ENCODE results near the gene STK35.
"Not testable (repeated sequence)": the region's sequence is repeated elsewhere in the genome, so short reads cannot be mapped to it uniquely, and the experiment has no call there.

The STK35 gene

DNA sequence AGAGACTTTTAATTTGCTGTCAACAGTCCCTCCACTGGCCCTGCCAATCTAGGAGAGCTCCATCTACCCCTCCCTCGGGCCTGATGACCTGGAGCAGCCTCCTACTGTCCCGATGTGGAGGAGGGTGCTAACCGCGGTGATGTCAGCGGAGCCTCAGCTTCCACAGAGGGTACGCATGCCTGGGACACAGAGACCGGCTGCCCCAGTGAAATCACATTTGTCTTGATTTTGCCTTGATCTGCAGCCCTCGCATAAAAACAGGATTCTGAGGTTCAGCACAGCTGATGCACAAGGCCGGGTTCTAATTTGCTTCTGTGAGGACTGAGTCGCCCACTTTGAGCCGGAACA is 77.6 kb downstream of the STK35 start:
- H3K4me1 Mint-ChIP-seq (ENCODE audit: low read depth in 2 of 2) = no peaks in the 10 kb centered on the region
- H3K27ac Mint-ChIP-seq = no peak overlapping the region
- H3K27me3 Mint-ChIP-seq = peaks cover 5 to 84% of the 10 kb centered on the region in 2 donors
- no peak for ATAC-seq (replicated peaks)
- H3K4me3 Mint-ChIP-seq = no peak overlapping the region
- DNase-seq = no peak
- H3K36me3 Mint-ChIP-seq (ENCODE audit: insufficient read depth) = no peaks in the 10 kb centered on the region
- no peaks in the 10 kb centered on the region for H3K9me3 Mint-ChIP-seq

DNA sequence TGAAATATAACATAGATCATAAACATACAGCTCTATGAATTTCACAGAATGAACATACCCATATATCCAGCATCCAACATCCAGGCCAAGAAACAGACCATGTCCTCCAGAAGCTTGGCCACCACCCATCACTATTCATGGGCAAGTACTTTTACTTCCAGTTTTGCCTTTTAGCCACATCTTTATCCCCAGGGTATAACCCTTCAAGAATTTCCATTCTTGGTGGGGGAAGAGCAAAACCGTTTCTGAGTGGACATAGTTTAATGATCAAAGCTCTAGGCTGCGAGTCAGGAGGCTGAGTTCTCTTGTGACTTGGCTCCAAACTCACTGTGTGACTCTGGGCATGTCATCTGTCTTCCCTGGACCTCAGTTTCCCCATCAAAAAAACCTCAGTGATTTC is 78.3 kb downstream of the STK35 start:
- DNase-seq (no peak), ATAC-seq (replicated peaks) (no peak)
- H3K4me3 Mint-ChIP-seq = no peak overlapping the region
- no peaks in the 10 kb centered on the region for H3K9me3 Mint-ChIP-seq
- peaks cover 0 to 76% of the 10 kb centered on the region in 2 donors for H3K27me3 Mint-ChIP-seq
- H3K4me1 Mint-ChIP-seq (ENCODE audit: low read depth in 2 of 2) = no peaks in the 10 kb centered on the region
- H3K27ac Mint-ChIP-seq = no peak overlapping the region
- no peaks in the 10 kb centered on the region for H3K36me3 Mint-ChIP-seq (ENCODE audit: insufficient read depth)

- Mint-ChIP-seq H3K4me1 (ENCODE audit: low read depth in 2 of 2) (no peaks in the 10 kb centered on the region), H3K36me3 (ENCODE audit: insufficient read depth) (no peaks in the 10 kb centered on the region), H3K9me3 (no peaks in the 10 kb centered on the region), H3K27me3 (peaks cover 0 to 47% of the 10 kb centered on the region in 2 donors), H3K4me3 (no peak overlapping the region), H3K27ac (no peak overlapping the region)
- ATAC-seq (replicated peaks) (no peak), DNase-seq (no peak)
Observed at GRCh38 chr20:2183381-2183780, 81.8 kb downstream of the STK35 start.

DNA sequence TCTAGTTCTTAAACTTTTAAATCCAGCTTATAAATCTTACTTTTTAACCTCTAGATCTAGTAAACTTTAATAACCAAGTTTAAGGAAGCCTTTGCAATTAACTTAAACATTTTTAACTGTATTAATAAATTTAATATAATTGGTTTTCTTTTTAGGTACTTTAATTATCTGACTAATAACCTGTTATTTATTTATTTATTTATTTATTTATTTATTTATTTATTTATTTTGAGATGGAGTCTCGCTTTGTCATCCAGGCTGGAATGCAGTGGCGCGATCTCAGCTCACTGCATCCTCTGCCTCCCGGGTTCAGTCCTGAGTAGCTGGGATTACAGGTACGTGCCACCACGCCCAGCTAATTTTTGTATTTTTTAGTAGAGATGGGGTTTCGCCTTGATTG is 83.3 kb downstream of the STK35 start:
- H3K27ac Mint-ChIP-seq; DNase-seq; ATAC-seq (replicated peaks); H3K4me3 Mint-ChIP-seq; H3K36me3 Mint-ChIP-seq (ENCODE audit: insufficient read depth); H3K4me1 Mint-ChIP-seq (ENCODE audit: low read depth in 2 of 2); H3K9me3 Mint-ChIP-seq: not testable (repeated sequence)
- H3K27me3 Mint-ChIP-seq = peaks cover 9 to 46% of the 10 kb centered on the region in 2 donors

- Mint-ChIP-seq H3K27me3 (peaks cover 52 to 79% of the 10 kb centered on the region in 2 donors), H3K4me1 (ENCODE audit: low read depth in 2 of 2) (no peaks in the 10 kb centered on the region), H3K4me3 (no peak overlapping the region), H3K27ac (no peak overlapping the region), H3K9me3 (no peaks in the 10 kb centered on the region), H3K36me3 (ENCODE audit: insufficient read depth) (no peaks in the 10 kb centered on the region)
- ATAC-seq (replicated peaks) (no peak), DNase-seq (no peak)
Observed at GRCh38 chr20:2195614-2196013, 94.0 kb downstream of the STK35 start.

DNA sequence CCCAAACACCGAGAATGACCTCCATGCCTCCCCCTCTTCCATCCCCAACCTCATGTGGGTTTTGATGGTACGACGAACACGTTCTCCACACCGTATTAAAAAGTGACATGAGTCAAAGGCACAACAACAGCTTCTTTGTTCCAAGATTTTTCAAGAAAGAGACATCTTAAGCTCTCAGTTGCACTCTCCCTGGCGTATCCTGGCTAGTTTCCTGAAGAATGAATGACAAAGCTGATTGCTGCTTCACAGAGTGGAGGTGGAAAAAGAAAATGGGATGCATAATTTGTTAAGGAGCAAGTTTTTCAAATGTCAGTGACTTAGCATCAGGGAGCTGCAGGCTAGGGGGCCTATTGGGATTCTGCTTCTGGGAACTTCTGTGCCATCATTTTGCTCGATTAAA is 95.5 kb downstream of the STK35 start:
- no peaks in the 10 kb centered on the region for H3K4me1 Mint-ChIP-seq (ENCODE audit: low read depth in 2 of 2)
- peaks cover 57 to 79% of the 10 kb centered on the region in 2 donors for H3K27me3 Mint-ChIP-seq
- no peaks in the 10 kb centered on the region for H3K9me3 Mint-ChIP-seq
- no peak overlapping the region for H3K4me3 Mint-ChIP-seq
- no peak overlapping the region for H3K27ac Mint-ChIP-seq
- no peaks in the 10 kb centered on the region for H3K36me3 Mint-ChIP-seq (ENCODE audit: insufficient read depth)
- DNase-seq = no peak
- ATAC-seq (replicated peaks) = no peak

All from effector memory CD8-positive, alpha-beta T cell (primary cell).